Mammary epithelial cell (primary cell): ENCODE results near the gene CMTM4.

Experiments
- CTCF ChIP-seq, 2 donors: IDR thresholded peaks in 1 of 2; conservative IDR thresholded peaks in 1 of 2; 2 replicates each; pipeline ENCODE4 v1.5.1; 2011 to 2012; ENCODE audit warnings: inconsistent platforms in 2 of 2, low read length in 2 of 2, mild to moderate bottlenecking in 2 of 2, control low read depth in 1 of 2, low read depth in 1 of 2; ENCODE audit not compliant: insufficient read depth in 1 of 2; ENCODE audit errors: extremely low read depth in 1 of 2
- EZH2 ChIP-seq: IDR thresholded peaks from 2 replicates; pipeline ENCODE4 v1.6.1; 2012; ENCODE audit warnings: low read length, inconsistent platforms, borderline replicate concordance

DNA sequence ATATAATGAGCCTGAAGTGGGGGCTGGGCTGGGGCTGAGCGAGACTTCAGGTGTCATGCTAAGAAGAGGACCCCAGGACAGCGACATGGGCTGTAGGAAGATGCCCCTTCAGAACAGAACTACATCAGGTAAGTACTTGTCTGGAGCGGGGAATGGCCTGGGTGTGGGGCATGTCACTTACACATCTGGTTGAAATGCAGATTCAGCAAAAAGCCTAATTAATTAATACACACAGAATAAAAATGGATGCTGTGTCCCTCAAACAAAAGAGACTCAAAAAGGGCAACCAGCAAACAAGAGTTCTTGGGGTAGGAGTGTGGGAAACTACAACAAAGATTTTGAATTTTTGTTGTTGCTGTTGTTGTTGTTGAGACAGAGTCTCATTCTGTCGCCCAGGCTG is 105.5 kb downstream of the CMTM4 start:
- no peak for TF ChIP-seq CTCF (conservative IDR thresholded peaks at IDR 0.05 in 1 of 2, IDR thresholded peaks at IDR 0.05 in 1 of 2; ENCODE audit: extremely low read depth in 1 of 2, insufficient read depth in 1 of 2, low read depth in 1 of 2, low read length in 2 of 2)
- no peak for TF ChIP-seq EZH2
